ENCODE results near the gene NDUFB10.
"Not testable (repeated sequence)": the region's sequence is repeated elsewhere in the genome, so short reads cannot be mapped to it uniquely, and the experiment has no call there.

The NDUFB10 gene

GRCh38 chr16:1944612-1945199 lies 14.6 kb upstream of the NDUFB10 start:
- in situ Hi-C loops (cut with MboI; ENCODE audit: low sequenced_read_pairs) = no loop called here

GRCh38 chr16:1945559-1946391 lies 13.6 kb upstream of the NDUFB10 start:
- in situ Hi-C loops (cut with MboI; ENCODE audit: low sequenced_read_pairs) = no loop called here

GRCh38 chr16:1946495-1947368 lies 12.6 kb upstream of the NDUFB10 start:
- in situ Hi-C loops (cut with MboI; ENCODE audit: low sequenced_read_pairs) = no loop called here

DNA sequence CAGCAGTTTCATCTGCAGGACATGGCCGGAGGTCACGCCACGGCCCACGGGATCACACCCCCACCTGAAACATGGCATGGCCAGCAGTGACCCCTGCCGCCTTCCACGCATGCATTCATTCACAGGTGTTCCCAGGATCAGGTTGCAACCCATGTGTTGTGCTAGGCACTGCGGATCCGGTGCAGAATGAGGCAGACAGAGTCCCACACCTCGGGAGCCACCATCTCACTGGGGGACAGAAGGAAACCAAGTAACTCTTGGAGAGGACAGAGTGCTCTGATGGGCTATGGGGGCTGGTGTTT lies 12.0 kb upstream of the NDUFB10 start:
- in situ Hi-C loops (cut with MboI; ENCODE audit: low sequenced_read_pairs) = no loop called here

DNA sequence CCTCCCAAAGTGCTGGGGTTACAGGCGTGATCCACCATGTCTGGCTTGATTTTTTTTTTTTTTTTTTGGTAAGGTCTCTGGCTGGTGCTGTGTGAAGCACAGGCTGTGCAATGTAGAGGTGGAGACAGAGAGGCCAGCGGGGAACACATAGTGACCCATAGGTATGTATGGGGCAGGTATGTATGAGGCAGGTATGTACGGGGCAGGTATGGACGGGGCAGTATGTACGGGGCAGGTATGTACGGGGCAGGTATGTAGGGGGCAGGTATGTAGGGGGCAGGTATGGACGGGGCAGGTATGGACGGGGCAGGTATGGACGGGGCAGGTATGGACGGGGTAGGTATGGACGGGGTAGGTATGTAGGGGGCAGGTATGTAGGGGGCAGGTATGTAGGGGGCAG lies 9.8 kb upstream of the NDUFB10 start:
- in situ Hi-C loops (cut with MboI; ENCODE audit: low sequenced_read_pairs) = no loop called here

- in situ Hi-C loops (cut with MboI; ENCODE audit: low sequenced_read_pairs) = no loop called here
Measured at GRCh38 chr16:1950047-1950446, 9.3 kb upstream of the NDUFB10 start.

DNA sequence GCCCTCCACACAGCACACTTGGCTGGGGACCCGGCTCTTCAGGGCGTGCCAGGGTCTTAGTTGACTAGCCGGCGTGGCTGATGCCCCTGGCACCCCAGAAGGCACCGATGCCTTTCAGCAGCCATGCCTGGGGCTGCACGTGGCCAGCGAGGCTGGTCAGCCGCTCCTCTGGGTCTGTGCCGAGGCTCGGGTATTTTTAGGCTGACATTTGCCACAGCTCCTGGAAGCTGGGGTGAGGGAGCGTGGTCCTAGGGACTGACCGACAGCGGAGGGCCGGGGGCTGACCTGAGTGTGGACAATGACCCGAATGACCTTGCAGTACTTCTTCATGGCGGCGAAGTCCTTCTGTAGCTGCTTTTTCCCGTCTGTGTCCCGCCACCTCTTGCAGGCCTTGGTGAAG lies 8.8 kb upstream of the NDUFB10 start:
- in situ Hi-C loops (cut with MboI; ENCODE audit: low sequenced_read_pairs) = no loop called here

DNA sequence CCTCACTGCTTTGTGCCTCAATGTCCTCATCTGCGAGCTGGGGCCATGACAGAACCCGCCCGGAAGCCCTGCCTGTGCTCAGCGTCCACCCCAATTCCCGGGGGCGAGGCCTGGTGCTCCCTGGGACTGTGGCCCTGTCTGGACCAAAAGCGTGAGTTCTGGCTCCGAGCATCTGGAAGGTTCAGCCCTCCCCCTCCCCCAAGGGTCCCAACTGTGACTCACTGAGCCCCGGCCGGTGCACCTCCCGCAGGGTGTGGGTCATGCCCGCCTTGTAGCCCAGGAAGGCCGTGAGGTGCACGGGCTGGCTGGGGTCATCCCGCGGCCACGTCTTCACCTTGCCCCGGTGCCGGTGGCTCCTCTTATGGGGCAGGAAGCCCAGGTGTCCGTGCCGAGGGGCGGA lies 5.6 kb upstream of the NDUFB10 start:
- in situ Hi-C loops (cut with MboI; ENCODE audit: low sequenced_read_pairs) = no loop called here

DNA sequence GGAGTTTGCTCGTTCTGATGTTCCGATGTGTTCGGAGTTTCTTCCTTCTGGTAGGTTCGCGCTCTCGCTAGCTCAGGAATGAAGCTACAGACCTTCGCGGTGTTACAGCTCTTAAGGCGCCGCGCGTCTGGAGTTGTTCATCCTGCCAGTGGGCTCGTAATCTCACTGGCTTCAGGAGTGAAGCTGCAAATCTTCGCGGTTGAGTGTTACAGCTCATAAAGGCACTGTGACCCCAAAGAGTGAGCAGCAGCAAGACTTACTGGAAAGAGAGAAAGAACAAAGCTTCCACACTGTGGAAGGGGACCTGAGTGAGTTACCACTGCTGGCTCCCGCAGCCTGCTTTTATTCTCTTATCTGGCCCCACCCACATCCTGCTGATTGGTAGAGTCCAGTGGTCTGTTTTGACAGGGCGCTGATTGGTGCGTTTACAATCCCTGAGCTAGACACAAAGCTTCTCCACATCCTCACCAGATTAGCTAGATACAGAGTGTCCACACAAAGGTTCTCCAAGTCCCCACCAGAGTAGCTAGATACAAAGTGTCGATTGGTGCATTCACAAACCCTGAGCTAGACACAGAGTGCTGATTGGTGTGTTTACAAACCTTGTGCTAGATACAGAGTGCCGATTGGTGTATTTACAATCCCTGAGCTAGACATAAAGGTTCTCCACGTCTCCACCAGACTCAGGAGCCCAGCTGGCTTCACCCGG lies 1.8 kb upstream of the NDUFB10 start:
- in situ Hi-C loops (cut with MboI; ENCODE audit: low sequenced_read_pairs) = not testable (repeated sequence)

DNA sequence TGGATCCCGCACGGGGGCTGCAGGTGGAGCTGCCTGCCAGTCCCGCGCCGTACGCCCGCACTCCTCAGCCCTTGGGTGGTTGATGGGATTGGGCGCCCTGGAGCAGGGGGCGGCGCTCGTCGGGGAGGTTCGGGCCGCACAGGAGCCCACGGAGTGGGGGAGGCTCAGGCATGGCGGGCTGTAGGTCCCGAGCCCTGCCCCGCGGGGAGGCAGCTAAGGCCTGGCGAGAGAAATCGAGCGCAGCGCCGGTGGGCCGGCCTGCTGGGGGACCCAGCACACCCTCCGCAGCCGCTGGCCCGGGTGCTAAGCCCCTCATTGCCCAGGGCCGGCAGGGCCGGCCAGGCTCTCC lies 1.2 kb upstream of the NDUFB10 start:
- in situ Hi-C loops (cut with MboI; ENCODE audit: low sequenced_read_pairs) = not testable (repeated sequence)

- in situ Hi-C loops (cut with MboI; ENCODE audit: low sequenced_read_pairs) = no loop called here
Measured at GRCh38 chr16:1958715-1959268, 546 bp upstream of the NDUFB10 start.

GRCh38 chr16:1960665-1961630 lies 1.6 kb downstream of the NDUFB10 start:
- in situ Hi-C loops (cut with MboI; ENCODE audit: low sequenced_read_pairs) = no loop called here

GRCh38 chr16:1961651-1962067 lies 2.3 kb downstream of the NDUFB10 start:
- in situ Hi-C loops (cut with MboI; ENCODE audit: low sequenced_read_pairs) = no loop called here

DNA sequence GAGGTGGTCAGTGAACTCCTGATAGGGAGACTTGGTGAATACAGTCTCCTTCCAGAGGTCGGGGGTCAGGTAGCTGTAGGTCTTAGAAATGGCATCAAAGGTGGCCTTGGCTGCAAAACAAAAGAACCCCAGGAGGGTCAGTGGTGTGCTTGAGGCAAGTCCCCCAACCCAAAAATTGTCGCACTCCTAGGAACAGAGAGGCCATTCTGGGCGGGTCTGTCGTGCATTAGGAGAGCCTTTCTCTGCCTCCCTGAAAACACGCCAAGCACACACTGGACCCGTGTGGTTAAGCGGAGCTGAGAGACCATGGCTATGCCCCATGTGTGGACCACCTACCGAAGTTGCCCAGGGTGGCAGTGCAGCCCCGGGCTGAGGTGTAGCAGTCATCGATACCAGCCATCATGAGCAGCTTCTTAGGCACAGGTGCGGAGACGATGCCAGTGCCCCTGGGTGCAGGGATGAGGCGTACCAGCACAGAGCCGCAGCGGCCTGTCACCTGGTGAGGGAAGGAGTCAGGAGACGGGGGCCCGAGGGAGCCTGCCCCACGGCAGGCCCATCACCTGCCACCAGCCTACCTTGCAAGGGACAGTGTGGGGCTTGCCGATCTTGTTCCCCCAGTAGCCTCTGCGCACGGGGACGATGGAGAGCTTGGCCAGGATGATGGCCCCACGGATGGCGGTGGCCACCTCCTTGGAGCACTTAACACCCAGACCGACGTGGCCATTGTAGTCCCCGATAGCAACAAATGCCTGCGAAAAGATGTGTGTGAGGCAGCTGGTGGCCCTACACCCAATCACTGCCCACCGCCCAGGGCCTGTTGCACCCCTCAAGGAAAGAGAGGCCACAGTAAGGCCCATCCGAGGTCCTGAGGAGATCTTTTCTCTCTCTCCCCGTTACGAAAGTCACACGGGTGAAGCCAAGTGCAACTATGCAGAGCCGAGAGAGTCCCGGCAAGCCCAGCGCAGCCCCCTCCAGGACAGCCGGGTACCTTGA lies 3.1 kb downstream of the NDUFB10 start:
- in situ Hi-C loops (cut with MboI; ENCODE audit: low sequenced_read_pairs) = not testable (repeated sequence)

GRCh38 chr16:1963806-1964505 lies 4.6 kb downstream of the NDUFB10 start:
- in situ Hi-C loops (cut with MboI; ENCODE audit: low sequenced_read_pairs) = no loop called here

DNA sequence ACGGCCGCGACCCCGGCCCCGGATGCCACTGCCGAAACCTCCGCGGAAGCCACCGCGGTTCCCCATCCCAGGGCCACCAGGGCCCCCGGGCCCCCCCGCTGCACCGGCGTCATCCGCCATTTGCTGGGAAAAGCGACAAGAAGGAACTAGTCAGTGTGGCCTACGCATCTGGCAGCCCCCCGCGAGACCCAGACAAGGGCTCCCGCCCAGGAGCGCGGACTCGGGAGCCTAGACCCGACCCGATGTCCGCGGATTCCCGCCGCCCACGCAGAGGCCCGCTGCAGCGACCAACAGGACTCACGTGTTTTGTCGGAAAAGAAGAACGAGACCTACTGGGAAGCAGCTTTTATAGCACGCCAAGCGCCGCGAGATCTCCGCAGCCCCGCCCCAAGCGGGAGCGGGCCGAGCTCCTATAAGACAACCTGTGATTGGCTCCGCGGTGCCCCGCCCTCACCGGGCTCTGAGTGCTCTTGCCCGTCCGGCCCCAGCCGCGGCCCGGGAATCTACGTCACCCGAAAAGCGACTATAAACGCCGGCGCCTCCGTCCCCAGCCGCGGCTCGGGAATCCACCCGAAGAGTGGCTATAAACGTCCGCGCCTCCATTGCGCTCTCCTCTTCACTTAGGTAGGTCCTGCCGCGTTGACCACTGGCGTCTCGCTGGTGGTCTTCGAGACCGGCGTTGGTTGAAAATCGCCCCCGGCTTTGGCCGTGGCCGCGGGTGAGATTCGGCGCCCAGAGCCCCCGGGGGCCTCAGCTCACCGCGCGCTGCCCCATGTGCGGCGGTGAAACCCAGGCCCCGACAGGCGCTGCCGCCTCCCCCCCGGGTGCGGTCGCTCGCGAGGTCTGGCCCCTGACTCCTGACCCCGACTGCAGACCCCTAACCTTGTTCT lies 5.4 kb downstream of the NDUFB10 start, which contains the start of gene RPS2:
Gene RPS2, minus strand, starts transcription at position 321 of the 890 bp plus-strand sequence. Its CDS starts 201 bp downstream, at position 120.
- in situ Hi-C loops (cut with MboI; ENCODE audit: low sequenced_read_pairs) = no loop called here

All from HL-60/S4 (cell line).